ENCODE results near the gene TP53I13.

GRCh38 chr17:29555840-29556239, 12.7 kb upstream of the TP53I13 start:
- TF ChIP-seq CTCF (IDR thresholded peaks at IDR 0.05) (no peak), POLR2A (IDR thresholded peaks at IDR 0.05) (no peak)
